Uterus (tissue), 2 donors: ENCODE data around the gene SLC4A1.

Source experiments
- CTCF ChIP-seq, 4 experiments: fragments of 200-600 bp in 2 of 4; fragments of 450-650 bp in 2 of 4; sonication (generic) in 2 of 4; IDR thresholded peaks; one replicate each; pipeline ENCODE4 v1.5.1; 2016 to 2019; ENCODE audit warnings: antibody characterized with exemption in 4 of 4, mild to moderate bottlenecking in 2 of 4, moderate library complexity in 1 of 4
- POLR2A ChIP-seq, 2 donors: fragments of 450-650 bp; IDR thresholded peaks; one replicate each; pipeline ENCODE4 v1.6.1; 2016; ENCODE audit warnings: antibody characterized with exemption in 2 of 2, mild to moderate bottlenecking in 1 of 2, moderate library complexity in 1 of 2

- no peak for TF ChIP-seq CTCF (IDR thresholded peaks at IDR 0.05)
- no peak for TF ChIP-seq POLR2A (IDR thresholded peaks at IDR 0.05)
Observed at GRCh38 chr17:44267165-44267455, 825 bp downstream of the SLC4A1 start.
